Right lobe of liver (tissue), 6 donors: ENCODE measurements around the gene COQ8B. TPM values are rescaled to one million over a fixed set of nuclear protein-coding genes. Genes with fewer than 3 reads are reported as not detected.

ENCODE experiments used
- ATAC-seq, 4 donors: fragments of 200-7000 bp; cut with Tn5 transposase; one replicate each; pipeline ENCODE4 v1.9.1; 2020; ENCODE audit warnings: mild to moderate bottlenecking in 4 of 4, moderate library complexity in 4 of 4
- DNase-seq, 3 donors: peaks; one replicate each; pipeline ENCODE4 v3.0.0-alpha.2; 2020
- H3K27ac ChIP-seq, 3 donors: fragments of 200-600 bp; one replicate each; pipeline ENCODE4 v1.8.0; 2022
- H3K27me3 ChIP-seq, 2 donors: fragments of 200-600 bp; one replicate each; pipeline ENCODE4 v1.8.0; 2022
- H3K36me3 ChIP-seq, 4 donors: fragments of 200-600 bp; sonication (generic) in 1 of 4; one replicate each; pipeline versions ENCODE4 v1.5.1 to v1.8.0; 2017 to 2022; ENCODE audit warnings: control low read depth in 1 of 4
- H3K4me1 ChIP-seq, 4 donors: fragments of 200-600 bp; sonication (generic) in 1 of 4; one replicate each; pipeline versions ENCODE4 v1.5.1 to v1.8.0; 2017 to 2022; ENCODE audit warnings: control low read depth in 1 of 4
- H3K4me3 ChIP-seq, 3 donors: fragments of 200-600 bp; one replicate each; pipeline ENCODE4 v1.8.0; 2022
- H3K9me3 ChIP-seq, 4 donors: fragments of 200-600 bp; sonication (generic) in 1 of 4; one replicate each; pipeline versions ENCODE4 v1.5.1 to v1.8.0; 2017 to 2022; ENCODE audit warnings: control low read depth in 1 of 4
- CTCF ChIP-seq, 4 donors: fragments of 200-600 bp in 3 of 4; fragments of 450-650 bp in 1 of 4; IDR thresholded peaks; one replicate each; pipeline versions ENCODE4 v1.5.1 to v1.8.0; 2016 to 2022; ENCODE audit warnings: antibody characterized with exemption in 4 of 4, mild to moderate bottlenecking in 2 of 4
- POLR2A ChIP-seq: fragments of 450-650 bp; IDR thresholded peaks from one replicate; pipeline ENCODE4 v1.6.1; 2017; ENCODE audit warnings: antibody characterized with exemption, mild to moderate bottlenecking
- WGBS: methylation state at CpG from one replicate; pipeline ENCODE4 v1.1.6; 2018; ENCODE audit warnings: low coverage, low lambda C conversion rate; ENCODE audit not compliant: insufficient coverage; ENCODE audit errors: missing lambda C conversion rate; 5-methylcytosine and 5-hydroxymethylcytosine counted together
- intact Hi-C, 2 donors: fragments of 100-400 bp; cut with DNase I; formaldehyde crosslinking; loops; one replicate each; pipeline versions ENCODE4 v1.11.2 to v1.14.1; 2022
- total RNA-seq, 6 experiments: library from RNA; depleted of rRNA in 2 of 6; stranded (reverse); fragments of >200 nt in 2 of 6; fragmentation: NEBNext Ultra II Directional in 3 of 6; extraction: Animal tissue kit (Norgen Biotek cat#: 25700) in 3 of 6; gene quantifications; one replicate each; pipeline versions ENCODE4 v1.1.0 to v1.2.4, GENCODE V29; 2016 to 2023
- donor health status: DM: no; HTN: yes; CAD: no.
- donor health status: DM: no; HTN: no; CAD: no.
- donor health status: DM: no; HTN: no; CAD: no.
- donor health status: DM: no; HTN: yes; CAD: no.
- donor health status: DM: no; HTN: yes; CAD: no.

COQ8B gene
- total RNA-seq, 6 experiments from 2014 or later = 15.1 to 30.6 (median 25.6) TPM

GRCh38 chr19:40702337-40703012 is 14.2 kb downstream of the COQ8B start:
- WGBS = 79% methylated on average over 4 of the region's 18 CpGs
- Histone ChIP-seq H3K9me3 (no peaks in the 10 kb centered on the region), H3K4me1 (no peaks in the 10 kb centered on the region), H3K27ac (no peak overlapping the region), H3K36me3 (peaks cover 0 to 70% (median 5%) of the 10 kb centered on the region in 4 donors), H3K27me3 (no peaks in the 10 kb centered on the region), H3K4me3 (no peak overlapping the region)
- DNase-seq (no peak), ATAC-seq (peak; percentile 9 to 53 (median 34))
- TF ChIP-seq CTCF (IDR thresholded peaks at IDR 0.05) (peak in 1 of 4 donors; percentile 18), POLR2A (no peak)
- intact Hi-C loops = no loop called here

- Histone ChIP-seq H3K27me3 (no peaks in the 10 kb centered on the region), H3K27ac (no peak overlapping the region), H3K4me3 (no peak overlapping the region), H3K36me3 (peaks cover 0 to 64% (median 6%) of the 10 kb centered on the region in 4 donors), H3K9me3 (no peaks in the 10 kb centered on the region), H3K4me1 (no peaks in the 10 kb centered on the region)
- TF ChIP-seq POLR2A (no peak), CTCF (IDR thresholded peaks at IDR 0.05) (no peak)
- WGBS = 100% methylated on average over 4 of the region's 6 CpGs
- DNase-seq (no peak), ATAC-seq (no peak)
- intact Hi-C loops = no loop called here
Measured at GRCh38 chr19:40701758-40702157, 14.9 kb downstream of the COQ8B start.

- Histone ChIP-seq H3K27ac (no peak overlapping the region), H3K36me3 (peaks cover 0 to 50% (median 6%) of the 10 kb centered on the region in 4 donors), H3K4me1 (peaks cover 0 to 4% (median 0%) of the 10 kb centered on the region in 4 donors), H3K4me3 (no peak overlapping the region), H3K9me3 (no peaks in the 10 kb centered on the region), H3K27me3 (no peaks in the 10 kb centered on the region)
- ATAC-seq (no peak), DNase-seq (no peak)
- intact Hi-C loops = no loop called here
- TF ChIP-seq CTCF (IDR thresholded peaks at IDR 0.05) (no peak), POLR2A (no peak)
- 82% methylated on average over 3 of the region's 9 CpGs for WGBS
Measured at GRCh38 chr19:40700083-40700482, 16.6 kb downstream of the COQ8B start.

GRCh38 chr19:40697007-40697406 is 19.7 kb downstream of the COQ8B start:
- Histone ChIP-seq H3K9me3 (no peaks in the 10 kb centered on the region), H3K4me1 (peaks cover 0 to 4% (median 0%) of the 10 kb centered on the region in 4 donors), H3K36me3 (peaks cover 0 to 23% (median 3%) of the 10 kb centered on the region in 4 donors), H3K27me3 (no peaks in the 10 kb centered on the region), H3K4me3 (no peak overlapping the region), H3K27ac (no peak overlapping the region)
- TF ChIP-seq CTCF (IDR thresholded peaks at IDR 0.05) (no peak), POLR2A (no peak)
- ATAC-seq = no peak
- DNase-seq = no peak
- intact Hi-C loops = no loop called here
- 98% methylated on average over 4 of the region's 6 CpGs for WGBS
